Esophagus squamous epithelium (tissue), 4 donors: ENCODE measurements around the gene MEIS3.

Experiments used
- POLR2A ChIP-seq, 4 donors: fragments of 450-650 bp; IDR thresholded peaks; one replicate each; pipeline ENCODE4 v1.6.1; 2017; ENCODE audit warnings: antibody characterized with exemption in 4 of 4, mild to moderate bottlenecking in 4 of 4, moderate library complexity in 3 of 4
- TF ChIP-seq, protein P1 (sequence below), 6 experiments: fragments of 450-650 bp in 4 of 6; fragments of 200-600 bp in 2 of 6; sonication (generic) in 2 of 6; IDR thresholded peaks; one replicate each; pipeline ENCODE4 v1.5.1; 2016 to 2019; ENCODE audit warnings: antibody characterized with exemption in 6 of 6, mild to moderate bottlenecking in 4 of 6, moderate library complexity in 4 of 6

DNA sequence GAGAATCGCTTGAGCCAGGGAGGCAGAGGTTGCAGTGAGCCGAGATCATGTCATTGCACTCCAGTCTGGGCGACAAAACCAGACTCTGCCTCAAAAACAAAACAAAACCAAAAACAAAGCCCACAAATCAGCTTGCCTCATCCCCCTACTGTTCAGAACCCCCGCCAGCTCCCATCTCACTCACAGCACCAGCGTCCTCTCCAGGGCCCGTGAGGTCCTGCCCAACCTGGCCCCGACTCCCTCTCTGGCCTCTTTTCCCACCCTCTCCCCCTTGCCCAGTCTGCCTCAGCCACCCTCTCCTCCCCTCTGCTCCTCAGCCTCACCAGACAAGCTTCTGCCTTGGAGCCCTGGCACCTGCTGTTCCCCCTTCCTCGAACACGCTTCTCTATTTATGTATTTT is 48.6 kb upstream of the MEIS3 start:
- no peak for TF ChIP-seq POLR2A (IDR thresholded peaks at IDR 0.05)
- TF ChIP-seq, protein P1, sequence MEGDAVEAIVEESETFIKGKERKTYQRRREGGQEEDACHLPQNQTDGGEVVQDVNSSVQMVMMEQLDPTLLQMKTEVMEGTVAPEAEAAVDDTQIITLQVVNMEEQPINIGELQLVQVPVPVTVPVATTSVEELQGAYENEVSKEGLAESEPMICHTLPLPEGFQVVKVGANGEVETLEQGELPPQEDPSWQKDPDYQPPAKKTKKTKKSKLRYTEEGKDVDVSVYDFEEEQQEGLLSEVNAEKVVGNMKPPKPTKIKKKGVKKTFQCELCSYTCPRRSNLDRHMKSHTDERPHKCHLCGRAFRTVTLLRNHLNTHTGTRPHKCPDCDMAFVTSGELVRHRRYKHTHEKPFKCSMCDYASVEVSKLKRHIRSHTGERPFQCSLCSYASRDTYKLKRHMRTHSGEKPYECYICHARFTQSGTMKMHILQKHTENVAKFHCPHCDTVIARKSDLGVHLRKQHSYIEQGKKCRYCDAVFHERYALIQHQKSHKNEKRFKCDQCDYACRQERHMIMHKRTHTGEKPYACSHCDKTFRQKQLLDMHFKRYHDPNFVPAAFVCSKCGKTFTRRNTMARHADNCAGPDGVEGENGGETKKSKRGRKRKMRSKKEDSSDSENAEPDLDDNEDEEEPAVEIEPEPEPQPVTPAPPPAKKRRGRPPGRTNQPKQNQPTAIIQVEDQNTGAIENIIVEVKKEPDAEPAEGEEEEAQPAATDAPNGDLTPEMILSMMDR (IDR thresholded peaks at IDR 0.05), result no peak
